Measurements from ENCODE around the gene JCAD.

DNA sequence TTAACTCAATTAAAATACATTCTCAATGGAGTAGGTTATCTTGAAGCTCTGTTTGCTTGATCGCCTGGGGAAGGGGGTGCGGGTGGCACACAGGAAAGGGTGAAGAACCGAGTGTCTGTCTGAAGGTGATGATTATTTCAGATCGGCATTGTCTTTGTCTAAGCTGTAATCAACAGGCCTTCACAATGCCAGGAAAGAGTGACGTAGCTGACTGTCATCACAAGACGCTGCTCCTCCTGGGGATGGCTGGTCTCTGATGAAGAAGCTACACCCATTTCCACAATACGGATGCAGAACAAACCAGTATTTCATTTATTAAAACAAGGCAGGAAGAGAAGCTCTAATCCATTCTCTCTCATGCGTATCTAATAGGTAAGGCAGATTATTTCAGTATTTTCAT lies 19.4 kb downstream of the JCAD start:
- no peak for TF ChIP-seq REST (IDR thresholded peaks at IDR 0.05; ENCODE audit: insufficient replicate concordance, low read depth)
- TF ChIP-seq, protein P1, sequence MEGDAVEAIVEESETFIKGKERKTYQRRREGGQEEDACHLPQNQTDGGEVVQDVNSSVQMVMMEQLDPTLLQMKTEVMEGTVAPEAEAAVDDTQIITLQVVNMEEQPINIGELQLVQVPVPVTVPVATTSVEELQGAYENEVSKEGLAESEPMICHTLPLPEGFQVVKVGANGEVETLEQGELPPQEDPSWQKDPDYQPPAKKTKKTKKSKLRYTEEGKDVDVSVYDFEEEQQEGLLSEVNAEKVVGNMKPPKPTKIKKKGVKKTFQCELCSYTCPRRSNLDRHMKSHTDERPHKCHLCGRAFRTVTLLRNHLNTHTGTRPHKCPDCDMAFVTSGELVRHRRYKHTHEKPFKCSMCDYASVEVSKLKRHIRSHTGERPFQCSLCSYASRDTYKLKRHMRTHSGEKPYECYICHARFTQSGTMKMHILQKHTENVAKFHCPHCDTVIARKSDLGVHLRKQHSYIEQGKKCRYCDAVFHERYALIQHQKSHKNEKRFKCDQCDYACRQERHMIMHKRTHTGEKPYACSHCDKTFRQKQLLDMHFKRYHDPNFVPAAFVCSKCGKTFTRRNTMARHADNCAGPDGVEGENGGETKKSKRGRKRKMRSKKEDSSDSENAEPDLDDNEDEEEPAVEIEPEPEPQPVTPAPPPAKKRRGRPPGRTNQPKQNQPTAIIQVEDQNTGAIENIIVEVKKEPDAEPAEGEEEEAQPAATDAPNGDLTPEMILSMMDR (IDR thresholded peaks at IDR 0.05; ENCODE audit: insufficient read depth, low read length): no peak
